Measurements from ENCODE around the gene SHISA9. TPM values are rescaled to one million over a fixed set of nuclear protein-coding genes. Genes with fewer than 3 reads are reported as not detected.
"Not testable (repeated sequence)": the region's sequence is repeated elsewhere in the genome, so short reads cannot be mapped to it uniquely, and the experiment has no call there.

Gene SHISA9
- total RNA-seq, 1 donor from 2014 or later: 3.7 TPM

DNA sequence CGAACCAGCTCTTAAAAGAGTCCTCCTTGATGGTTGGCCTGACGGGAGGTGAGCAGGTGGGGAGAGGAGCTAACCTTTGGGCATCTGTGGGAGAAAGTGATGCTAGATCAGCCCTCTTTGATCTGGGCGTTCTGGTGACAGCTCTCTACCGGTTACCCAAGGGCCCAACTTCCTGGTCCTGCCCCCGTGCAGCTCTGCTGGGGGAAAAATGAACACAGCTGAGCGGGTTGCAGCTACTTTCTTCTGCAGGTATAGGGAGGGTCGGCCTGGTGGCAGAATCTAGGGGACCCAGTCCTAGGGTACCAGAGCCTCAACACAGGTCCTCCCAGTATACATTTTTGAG is 2.9 kb downstream of the SHISA9 start:
- DNase-seq (ENCODE audit: low read depth): no peak
- TF ChIP-seq, protein P1, sequence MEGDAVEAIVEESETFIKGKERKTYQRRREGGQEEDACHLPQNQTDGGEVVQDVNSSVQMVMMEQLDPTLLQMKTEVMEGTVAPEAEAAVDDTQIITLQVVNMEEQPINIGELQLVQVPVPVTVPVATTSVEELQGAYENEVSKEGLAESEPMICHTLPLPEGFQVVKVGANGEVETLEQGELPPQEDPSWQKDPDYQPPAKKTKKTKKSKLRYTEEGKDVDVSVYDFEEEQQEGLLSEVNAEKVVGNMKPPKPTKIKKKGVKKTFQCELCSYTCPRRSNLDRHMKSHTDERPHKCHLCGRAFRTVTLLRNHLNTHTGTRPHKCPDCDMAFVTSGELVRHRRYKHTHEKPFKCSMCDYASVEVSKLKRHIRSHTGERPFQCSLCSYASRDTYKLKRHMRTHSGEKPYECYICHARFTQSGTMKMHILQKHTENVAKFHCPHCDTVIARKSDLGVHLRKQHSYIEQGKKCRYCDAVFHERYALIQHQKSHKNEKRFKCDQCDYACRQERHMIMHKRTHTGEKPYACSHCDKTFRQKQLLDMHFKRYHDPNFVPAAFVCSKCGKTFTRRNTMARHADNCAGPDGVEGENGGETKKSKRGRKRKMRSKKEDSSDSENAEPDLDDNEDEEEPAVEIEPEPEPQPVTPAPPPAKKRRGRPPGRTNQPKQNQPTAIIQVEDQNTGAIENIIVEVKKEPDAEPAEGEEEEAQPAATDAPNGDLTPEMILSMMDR (conservative IDR thresholded peaks at IDR 0.05; ENCODE audit: low read depth, low read length): no peak
- H3K4me3 ChIP-seq (ENCODE audit: low read depth, low read length): peak overlapping the region; percentile 88

DNA sequence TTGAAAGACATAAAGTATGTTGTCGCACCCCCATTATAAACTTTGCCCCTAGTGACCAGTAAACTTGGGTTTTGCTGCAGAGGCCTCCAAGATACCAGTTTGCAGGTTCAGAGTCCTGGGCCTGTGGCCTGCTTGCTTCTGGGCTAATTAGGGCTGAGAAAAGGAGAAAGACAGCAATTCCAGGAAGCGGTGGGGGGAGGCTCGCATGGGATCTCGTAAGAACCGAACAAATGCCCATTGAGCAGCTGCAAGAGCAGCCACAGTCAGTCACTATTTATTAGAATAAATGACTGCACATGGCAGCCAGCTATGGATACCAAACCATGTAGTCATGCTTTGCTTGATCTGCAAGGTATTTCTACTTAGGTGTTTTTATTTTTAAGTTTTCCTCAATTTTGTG is 4.9 kb downstream of the SHISA9 start:
- no peak overlapping the region for H3K4me3 ChIP-seq (ENCODE audit: low read depth, low read length)
- TF ChIP-seq, protein P1 (conservative IDR thresholded peaks at IDR 0.05; ENCODE audit: low read depth, low read length): no peak
- DNase-seq (ENCODE audit: low read depth): no peak

DNA sequence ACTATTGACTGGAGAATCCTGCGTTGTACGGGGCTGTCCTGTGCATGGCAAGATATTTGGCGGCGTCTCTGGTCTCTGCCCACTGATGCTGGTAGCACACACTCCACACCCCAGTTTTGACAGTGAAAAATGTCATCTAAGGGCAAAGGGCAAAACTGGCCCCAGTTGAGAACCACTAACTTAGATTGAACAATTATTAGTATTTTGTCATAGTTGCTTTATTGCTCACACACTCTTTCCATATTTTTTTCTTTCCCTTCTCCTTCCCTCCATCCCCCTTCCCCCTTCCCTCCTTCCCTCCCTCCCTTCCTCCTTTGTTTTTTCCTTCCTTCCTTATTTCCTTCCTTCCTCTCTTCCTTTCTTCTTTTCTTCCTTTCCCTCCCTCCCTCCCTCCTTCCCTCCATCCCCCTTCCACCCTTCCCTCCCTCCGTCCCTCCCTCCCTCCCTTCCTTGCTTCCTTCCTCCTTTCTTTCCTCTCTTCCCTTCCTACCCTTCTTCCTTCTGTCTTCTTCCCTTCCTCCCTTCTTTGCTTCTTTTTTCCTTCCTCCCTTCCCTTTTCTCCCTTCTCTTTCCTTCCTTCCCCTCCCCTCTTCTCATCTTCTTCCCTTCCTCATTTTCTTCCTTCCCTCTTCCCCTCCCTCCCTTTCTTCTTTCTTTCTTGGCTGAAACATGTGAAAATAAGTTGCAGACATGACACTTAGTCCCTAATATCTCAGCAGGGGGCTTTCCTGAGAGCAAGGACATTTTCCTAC is 5.5 kb downstream of the SHISA9 start:
- TF ChIP-seq, protein P1 (conservative IDR thresholded peaks at IDR 0.05; ENCODE audit: low read depth, low read length): no peak
- no peak overlapping the region for H3K4me3 ChIP-seq (ENCODE audit: low read depth, low read length)
- DNase-seq (ENCODE audit: low read depth): no peak

DNA sequence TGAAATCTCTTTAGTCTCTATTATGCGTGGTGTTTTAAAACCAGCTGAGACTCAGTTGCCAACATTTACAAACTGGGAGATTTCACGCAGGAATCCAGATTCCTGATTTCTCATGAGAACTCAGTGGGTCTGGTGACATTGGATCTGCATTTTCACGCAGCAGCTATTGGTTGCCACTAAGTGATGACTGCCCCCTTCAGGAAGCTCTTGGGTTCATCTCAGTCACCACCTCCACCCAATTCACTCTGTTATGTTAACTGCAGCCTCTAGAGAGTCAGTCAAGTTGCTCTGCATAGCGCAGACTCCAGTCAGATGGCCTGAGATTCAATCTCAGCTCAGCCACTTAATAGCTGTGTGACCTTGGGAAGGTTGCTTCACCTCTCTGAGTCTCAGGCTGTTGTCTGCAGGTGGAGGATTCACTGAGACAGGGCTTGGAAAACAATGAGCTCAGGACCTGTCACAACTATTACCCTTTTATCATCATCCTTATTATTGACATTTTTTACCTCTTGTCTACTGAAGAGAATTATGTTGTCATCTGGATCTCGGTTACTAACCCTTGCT is 6.4 kb downstream of the SHISA9 start:
- TF ChIP-seq, protein P1 (conservative IDR thresholded peaks at IDR 0.05; ENCODE audit: low read depth, low read length): peak; percentile 63
- DNase-seq (ENCODE audit: low read depth): no peak
- no peak overlapping the region for H3K4me3 ChIP-seq (ENCODE audit: low read depth, low read length)

DNA sequence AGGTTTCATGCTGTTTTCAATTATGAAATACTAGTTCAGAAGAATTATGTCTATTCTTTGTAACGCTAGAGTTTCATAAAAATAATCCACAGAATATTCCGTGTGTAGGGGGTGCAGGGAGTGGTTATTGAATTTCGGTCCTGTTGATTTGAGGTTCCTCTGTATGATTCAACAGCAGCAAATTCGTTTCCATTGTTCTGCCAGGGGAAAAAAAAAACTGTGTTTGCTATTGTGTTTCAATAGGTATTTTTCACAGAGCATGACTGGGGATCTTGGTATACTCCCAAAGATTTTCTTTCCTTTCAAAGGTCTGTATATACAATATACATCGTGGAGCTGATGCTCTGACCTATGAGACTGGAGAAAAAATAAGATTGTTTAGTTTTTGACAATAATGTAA is 15.8 kb downstream of the SHISA9 start:
- no peak overlapping the region for H3K4me3 ChIP-seq (ENCODE audit: low read depth, low read length)
- TF ChIP-seq, protein P1 (conservative IDR thresholded peaks at IDR 0.05; ENCODE audit: low read depth, low read length): no peak
- no peak for DNase-seq (ENCODE audit: low read depth)

DNA sequence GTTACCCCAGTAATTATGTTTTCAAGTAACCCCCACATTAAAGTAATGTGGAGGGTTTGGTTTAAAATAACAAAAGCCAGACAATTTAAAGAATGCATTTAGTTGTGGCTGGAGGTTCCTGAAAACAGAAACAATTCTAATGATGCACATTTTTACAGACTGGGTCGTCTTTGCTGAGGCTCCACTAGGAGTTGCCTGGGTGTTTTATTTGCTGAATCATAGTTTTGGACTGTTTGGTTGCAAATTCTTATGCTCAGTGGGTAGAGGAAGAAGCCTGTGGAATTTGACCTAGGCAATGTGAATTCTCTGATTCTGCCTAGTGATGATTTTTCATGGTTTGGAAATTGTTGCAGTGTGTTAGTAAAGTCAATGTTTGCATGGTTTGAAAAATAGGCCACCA is 16.3 kb downstream of the SHISA9 start:
- H3K4me3 ChIP-seq (ENCODE audit: low read depth, low read length): no peak overlapping the region
- peak; percentile 60 for DNase-seq (ENCODE audit: low read depth)
- TF ChIP-seq, protein P1 (conservative IDR thresholded peaks at IDR 0.05; ENCODE audit: low read depth, low read length): peak; percentile 4

DNA sequence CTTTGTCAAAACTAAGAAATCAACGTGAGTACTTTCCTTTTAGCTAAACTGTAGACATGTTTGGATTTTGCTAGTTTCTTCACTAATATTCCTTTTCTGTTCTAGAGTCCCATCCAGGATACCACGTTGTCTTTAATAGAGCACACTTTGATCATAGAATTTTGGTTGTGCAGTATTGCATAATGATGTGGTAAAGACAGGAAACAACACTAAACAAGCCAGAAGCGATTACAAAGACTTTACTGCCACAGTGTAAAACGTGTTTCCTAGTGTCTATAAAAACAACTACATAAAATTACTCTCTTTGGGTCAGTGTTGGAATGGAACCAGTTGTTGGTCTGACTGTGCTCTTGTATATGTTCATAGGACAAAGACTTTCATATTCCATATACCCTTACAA is 19.3 kb downstream of the SHISA9 start:
- TF ChIP-seq, protein P1 (conservative IDR thresholded peaks at IDR 0.05; ENCODE audit: low read depth, low read length): no peak
- no peak overlapping the region for H3K4me3 ChIP-seq (ENCODE audit: low read depth, low read length)
- no peak for DNase-seq (ENCODE audit: low read depth)

DNA sequence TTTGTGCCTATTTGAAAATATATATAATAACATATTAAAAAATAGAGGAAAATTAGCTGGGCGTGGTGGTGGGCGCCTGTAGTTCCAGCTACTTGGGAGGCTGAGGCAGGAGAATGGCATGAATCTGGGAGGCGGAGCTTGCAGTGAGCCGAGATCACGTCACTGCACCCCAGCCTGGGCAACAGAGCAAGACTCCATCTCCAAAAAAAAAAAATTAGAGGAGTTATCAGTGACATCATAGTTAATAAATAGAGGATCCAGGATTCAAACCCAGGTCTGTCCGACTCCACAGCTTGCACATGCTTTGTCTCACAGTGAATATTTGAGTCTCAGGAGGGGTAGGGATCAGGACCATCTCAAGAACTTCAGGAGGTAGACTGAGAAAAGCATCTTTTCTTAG is 22.2 kb downstream of the SHISA9 start:
- H3K4me3 ChIP-seq (ENCODE audit: low read depth, low read length); DNase-seq (ENCODE audit: low read depth): not testable (repeated sequence)
